B cell (primary cell): ENCODE measurements around the gene GGTLC1.

ENCODE experiments used
- CTCF ChIP-seq: fragments of 200-600 bp; IDR thresholded peaks from one replicate; pipeline ENCODE4 v1.8.0; 2022; ENCODE audit warnings: antibody characterized with exemption, mild to moderate bottlenecking
- EZH2 ChIP-seq: IDR thresholded peaks from 2 replicates; pipeline ENCODE4 v1.6.1; 2012; ENCODE audit warnings: borderline replicate concordance, low read depth, mild to moderate bottlenecking, moderate library complexity, low read length; ENCODE audit not compliant: insufficient read depth, poor library complexity, severe bottlenecking

- TF ChIP-seq CTCF = no peak
- TF ChIP-seq EZH2 = no peak
Observed at GRCh38 chr20:23939063-23939462, 49.5 kb downstream of the GGTLC1 start.
